Nephron (organoid): ENCODE data around the gene TMEM106A.
A peak's percentile ranks its signal among the peaks of the same experiment; 100 is the strongest.
"Not testable (repeated sequence)": the region's sequence is repeated elsewhere in the genome, so short reads cannot be mapped to it uniquely, and the experiment has no call there.

Experiments
- H3K27ac Mint-ChIP-seq, 3 experiments: 2 replicates each; pipeline ENCODE4 v1.8.0; 2020; ENCODE audit warnings: mixed read lengths in 3 of 3, mild to moderate bottlenecking in 2 of 3, moderate library complexity in 1 of 3
- H3K27me3 Mint-ChIP-seq: 2 replicates; pipeline ENCODE4 v1.8.0; 2021; ENCODE audit warnings: low read depth, mild to moderate bottlenecking, moderate library complexity, mixed read lengths
- H3K36me3 Mint-ChIP-seq: 2 replicates; pipeline ENCODE4 v1.8.0; 2020; ENCODE audit warnings: low read depth, mixed read lengths
- H3K4me1 Mint-ChIP-seq: 2 replicates; pipeline ENCODE4 v1.8.0; 2020; ENCODE audit warnings: mixed read lengths
- H3K4me3 Mint-ChIP-seq, 3 experiments: 2 replicates each; pipeline ENCODE4 v1.8.0; 2020; ENCODE audit warnings: mild to moderate bottlenecking in 3 of 3, mixed read lengths in 3 of 3, moderate library complexity in 2 of 3
- H3K9me3 Mint-ChIP-seq: 2 replicates; pipeline ENCODE4 v1.8.0; 2020; ENCODE audit warnings: mixed read lengths
- CTCF ChIP-seq, 3 experiments: fragments of 200-600 bp; sonication (generic); IDR thresholded peaks; one replicate each; pipeline ENCODE4 v1.5.0; 2021; ENCODE audit warnings: antibody characterized with exemption in 3 of 3; ENCODE audit not compliant: unreplicated experiment in 3 of 3

Gene TMEM106A

GRCh38 chr17:43219001-43219400, 7.3 kb downstream of the TMEM106A start:
- Mint-ChIP-seq H3K4me3 (no peak overlapping the region), H3K4me1 (no peaks in the 10 kb centered on the region), H3K36me3 (peaks cover 8% of the 10 kb centered on the region), H3K27me3 (no peaks in the 10 kb centered on the region), H3K27ac (no peak overlapping the region), H3K9me3 (no peaks in the 10 kb centered on the region)
- no peak for TF ChIP-seq CTCF (IDR thresholded peaks at IDR 0.05; ENCODE audit: unreplicated experiment in 3 of 3)

GRCh38 chr17:43219746-43220380, 8.2 kb downstream of the TMEM106A start:
- Mint-ChIP-seq H3K9me3 (no peaks in the 10 kb centered on the region), H3K4me3 (no peak overlapping the region), H3K27me3 (no peaks in the 10 kb centered on the region), H3K27ac (peak overlapping the region in 1 of 3 experiments; percentile 64), H3K4me1 (no peaks in the 10 kb centered on the region), H3K36me3 (peaks cover 8% of the 10 kb centered on the region)
- TF ChIP-seq CTCF (IDR thresholded peaks at IDR 0.05; ENCODE audit: unreplicated experiment in 3 of 3) = no peak

GRCh38 chr17:43220511-43221125, 8.9 kb downstream of the TMEM106A start:
- TF ChIP-seq CTCF (IDR thresholded peaks at IDR 0.05; ENCODE audit: unreplicated experiment in 3 of 3) = no peak
- H3K36me3 Mint-ChIP-seq = peaks cover 4% of the 10 kb centered on the region
- no peak overlapping the region for H3K4me3 Mint-ChIP-seq
- H3K4me1 Mint-ChIP-seq = no peaks in the 10 kb centered on the region
- H3K27ac Mint-ChIP-seq = peak overlapping the region in 1 of 3 experiments; percentile 64
- no peaks in the 10 kb centered on the region for H3K27me3 Mint-ChIP-seq
- H3K9me3 Mint-ChIP-seq = no peaks in the 10 kb centered on the region

- Mint-ChIP-seq H3K27ac (no peak overlapping the region), H3K36me3 (no peaks in the 10 kb centered on the region), H3K4me1 (no peaks in the 10 kb centered on the region), H3K27me3 (no peaks in the 10 kb centered on the region), H3K4me3 (no peak overlapping the region), H3K9me3 (no peaks in the 10 kb centered on the region)
- no peak for TF ChIP-seq CTCF (IDR thresholded peaks at IDR 0.05; ENCODE audit: unreplicated experiment in 3 of 3)
These were observed 12.6 kb downstream of the TMEM106A start for GRCh38 chr17:43224146-43224705.

- Mint-ChIP-seq H3K27me3 (no peaks in the 10 kb centered on the region), H3K4me1 (no peaks in the 10 kb centered on the region), H3K36me3 (no peaks in the 10 kb centered on the region), H3K9me3 (no peaks in the 10 kb centered on the region), H3K4me3 (no peak overlapping the region), H3K27ac (no peak overlapping the region)
- TF ChIP-seq CTCF (IDR thresholded peaks at IDR 0.05; ENCODE audit: unreplicated experiment in 3 of 3) = no peak
These were observed 14.7 kb downstream of the TMEM106A start for GRCh38 chr17:43226393-43226792.

- not testable (repeated sequence) for H3K27ac Mint-ChIP-seq, H3K36me3 Mint-ChIP-seq, H3K9me3 Mint-ChIP-seq, H3K4me1 Mint-ChIP-seq, H3K4me3 Mint-ChIP-seq, H3K27me3 Mint-ChIP-seq
These were observed 16.5 kb downstream of the TMEM106A start, which contains the start of gene CCDC200 for GRCh38 chr17:43228020-43228782. CCDC200 (minus strand) TSS chr17:43228623; CDS start chr17:43228554, 69 bp downstream.

- H3K4me1 Mint-ChIP-seq, H3K27me3 Mint-ChIP-seq, H3K36me3 Mint-ChIP-seq, H3K9me3 Mint-ChIP-seq: not testable (repeated sequence)
- peak overlapping the region in 1 of 3 experiments; percentile 76 for H3K27ac Mint-ChIP-seq
- peak overlapping the region in 1 of 3 experiments; percentile 62 for H3K4me3 Mint-ChIP-seq
These were observed 19.7 kb downstream of the TMEM106A start for GRCh38 chr17:43231205-43232020.

GRCh38 chr17:43232021-43232699, 20.5 kb downstream of the TMEM106A start:
- not testable (repeated sequence) for H3K4me1 Mint-ChIP-seq, H3K36me3 Mint-ChIP-seq, H3K9me3 Mint-ChIP-seq, H3K27me3 Mint-ChIP-seq
- peak overlapping the region; percentile 15 to 72 (median 69) for H3K4me3 Mint-ChIP-seq
- H3K27ac Mint-ChIP-seq = peak overlapping the region; percentile 10 to 76 (median 45)
